Ureter (tissue), 1 donor: ENCODE results near the gene DEFB132. TPM values are rescaled to one million over a fixed set of nuclear protein-coding genes. Genes with fewer than 3 reads are reported as not detected.
"Not testable (repeated sequence)": the region's sequence is repeated elsewhere in the genome, so short reads cannot be mapped to it uniquely, and the experiment has no call there.

Source experiments
- DNase-seq: peaks from one replicate; pipeline ENCODE4 v3.0.0-alpha.2; 2020; ENCODE audit warnings: low spot score
- total RNA-seq: library from RNA; stranded (reverse); gene quantifications from one replicate; pipeline ENCODE4 v1.2.4, GENCODE V29; 2023
- donor health status: DM: yes; HTN: yes; CAD: no.

The DEFB132 gene
- not detected for total RNA-seq

GRCh38 chr20:257419-257818 is at the start of gene DEFB132:
Gene DEFB132, plus strand, starts transcription at chr20:257724. Its CDS starts 55 bp downstream, at chr20:257779.
- no peak for DNase-seq

- no peak for DNase-seq
Observed at GRCh38 chr20:208942-209566, 48.5 kb upstream of the DEFB132 start.

- DNase-seq: no peak
Observed at GRCh38 chr20:210809-211502, 46.6 kb upstream of the DEFB132 start.

GRCh38 chr20:214383-214782 is 43.1 kb upstream of the DEFB132 start:
- no peak for DNase-seq

GRCh38 chr20:215796-216195 is 41.7 kb upstream of the DEFB132 start:
- no peak for DNase-seq

- no peak for DNase-seq
Observed at GRCh38 chr20:217266-217665, 40.3 kb upstream of the DEFB132 start.

- no peak for DNase-seq
Observed at GRCh38 chr20:219290-220115, 38.0 kb upstream of the DEFB132 start.

GRCh38 chr20:221258-221830 is 36.2 kb upstream of the DEFB132 start:
- no peak for DNase-seq

GRCh38 chr20:225879-226278 is 31.6 kb upstream of the DEFB132 start:
- not testable (repeated sequence) for DNase-seq

GRCh38 chr20:226958-227357 is 30.6 kb upstream of the DEFB132 start, which contains the start of gene DEFB129:
Gene DEFB129, plus strand, starts transcription at chr20:227258. Its CDS starts 31 bp downstream, at chr20:227289.
- no peak for DNase-seq

GRCh38 chr20:227439-228105 is 30.0 kb upstream of the DEFB132 start:
- no peak for DNase-seq

- DNase-seq: no peak
Observed at GRCh38 chr20:235891-236290, 21.6 kb upstream of the DEFB132 start.

GRCh38 chr20:237489-237888 is 20.0 kb upstream of the DEFB132 start:
- no peak for DNase-seq

- no peak for DNase-seq
Observed at GRCh38 chr20:237929-238328, 19.6 kb upstream of the DEFB132 start.

GRCh38 chr20:242905-243304 is 14.6 kb upstream of the DEFB132 start:
- DNase-seq: no peak

- no peak for DNase-seq
Observed at GRCh38 chr20:251354-251753, 6.2 kb upstream of the DEFB132 start.

GRCh38 chr20:252801-253200 is 4.7 kb upstream of the DEFB132 start:
- no peak for DNase-seq

- DNase-seq: not testable (repeated sequence)
Observed at GRCh38 chr20:253447-253846, 4.1 kb upstream of the DEFB132 start.

- no peak for DNase-seq
Observed at GRCh38 chr20:258269-258858, 840 bp downstream of the DEFB132 start.

- no peak for DNase-seq
Observed at GRCh38 chr20:258963-259362, 1.4 kb downstream of the DEFB132 start.

GRCh38 chr20:259981-260380 is 2.5 kb downstream of the DEFB132 start:
- DNase-seq: no peak
